Renal cortical epithelial cell (primary cell): ENCODE results near the gene RASA3. TPM values are rescaled to one million over a fixed set of nuclear protein-coding genes. Genes with fewer than 3 reads are reported as not detected.
"Not testable (repeated sequence)": the region's sequence is repeated elsewhere in the genome, so short reads cannot be mapped to it uniquely, and the experiment has no call there.

Experiments
- DNase-seq: peaks from one replicate; pipeline ENCODE4 v3.0.0-alpha.2; 2011; ENCODE audit warnings: low read depth
- total RNA-seq: library from RNA; depleted of rRNA; stranded (reverse); fragments of >200 nt; gene quantifications from 2 replicates; pipeline ENCODE4 v1.2.3, GENCODE V29; 2014

The RASA3 gene
- total RNA-seq, 1 donor from 2014 or later, result 10.9 TPM

DNA sequence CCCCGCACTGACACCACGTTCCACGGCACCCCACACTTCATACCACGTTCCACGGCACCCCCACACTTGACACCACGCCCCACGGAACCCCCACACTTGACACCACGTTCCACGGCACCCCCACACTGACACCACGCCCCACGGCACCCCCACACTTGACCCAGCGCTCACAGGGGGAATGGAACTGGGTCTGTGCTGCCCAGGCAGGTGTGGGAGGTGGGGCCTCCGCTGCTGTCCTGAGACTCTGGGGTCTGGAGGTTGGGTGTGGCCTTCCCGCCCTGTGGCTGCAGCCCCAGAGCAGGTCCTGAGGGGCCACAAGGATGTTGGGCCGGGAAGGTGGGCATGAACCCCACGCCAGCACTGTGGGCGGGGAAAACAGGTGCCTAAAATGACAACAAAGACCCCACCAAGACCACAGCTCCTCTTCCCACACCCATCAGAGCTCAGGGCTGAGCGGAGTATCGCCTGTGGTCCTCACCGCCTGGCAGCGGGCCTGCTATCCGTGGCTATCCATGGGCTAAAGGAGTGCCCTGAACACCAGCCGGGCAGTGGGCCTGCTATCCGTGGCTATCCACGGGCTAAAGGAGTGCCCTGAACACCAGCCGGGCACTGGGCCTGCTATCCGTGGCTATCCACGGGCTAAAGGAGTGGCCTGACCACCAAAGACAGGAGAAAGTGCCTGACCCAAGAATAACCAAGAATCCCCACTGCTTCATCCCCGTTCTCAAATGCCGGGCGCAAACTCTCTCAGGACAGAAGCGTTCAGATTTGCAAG, 98.7 kb downstream of the RASA3 start:
- no peak for DNase-seq

DNA sequence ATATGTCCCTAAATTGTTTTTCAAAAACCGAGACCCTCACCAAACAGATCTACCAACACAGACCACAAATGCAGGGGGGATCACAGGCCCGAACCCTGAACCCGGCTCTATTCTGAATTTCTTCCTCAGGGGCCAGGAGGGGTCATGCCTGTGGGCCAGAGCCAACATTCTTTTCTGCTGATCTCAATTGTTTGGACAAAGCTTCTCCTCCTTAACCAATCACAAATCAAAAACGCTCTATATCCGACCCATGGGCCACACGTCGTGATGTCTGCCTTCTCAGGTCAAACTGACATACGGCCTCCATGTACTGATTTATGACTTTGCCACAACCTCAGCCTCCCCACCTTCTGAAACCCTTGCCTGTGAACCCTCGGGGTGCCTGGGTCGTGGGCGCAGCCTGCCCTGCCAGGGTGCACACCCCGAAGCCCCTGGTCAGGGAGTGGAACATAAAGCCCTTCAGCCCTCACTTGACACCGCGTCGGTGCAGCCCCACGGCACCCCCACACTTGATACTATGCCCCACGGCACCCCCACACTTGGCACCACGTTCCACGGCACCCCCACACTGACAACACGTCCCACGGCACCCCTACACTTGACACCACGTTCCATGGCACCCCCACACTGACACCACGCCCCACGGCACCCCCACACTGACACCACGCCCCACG, 100.2 kb downstream of the RASA3 start:
- DNase-seq, result peak; percentile 69

DNA sequence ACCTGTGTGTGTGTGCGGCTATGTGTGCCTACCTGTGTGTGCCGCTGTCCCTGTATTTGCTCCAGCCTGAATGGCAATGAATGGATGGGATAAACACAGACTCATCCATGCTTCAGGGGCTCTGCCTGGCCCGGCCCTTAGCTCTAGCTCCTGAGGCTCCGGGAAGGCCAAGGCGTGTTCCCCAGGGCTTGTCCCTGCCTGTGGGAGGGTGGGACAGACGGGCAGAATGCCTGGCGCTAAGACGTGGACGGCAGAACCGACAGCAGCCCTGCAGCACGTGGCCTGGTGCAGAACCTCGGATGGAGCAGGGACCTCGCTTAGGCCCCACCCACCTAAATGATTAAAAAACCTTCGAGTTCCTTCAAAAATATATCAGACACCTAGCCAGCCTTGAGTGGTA, 100.8 kb downstream of the RASA3 start:
- no peak for DNase-seq

DNA sequence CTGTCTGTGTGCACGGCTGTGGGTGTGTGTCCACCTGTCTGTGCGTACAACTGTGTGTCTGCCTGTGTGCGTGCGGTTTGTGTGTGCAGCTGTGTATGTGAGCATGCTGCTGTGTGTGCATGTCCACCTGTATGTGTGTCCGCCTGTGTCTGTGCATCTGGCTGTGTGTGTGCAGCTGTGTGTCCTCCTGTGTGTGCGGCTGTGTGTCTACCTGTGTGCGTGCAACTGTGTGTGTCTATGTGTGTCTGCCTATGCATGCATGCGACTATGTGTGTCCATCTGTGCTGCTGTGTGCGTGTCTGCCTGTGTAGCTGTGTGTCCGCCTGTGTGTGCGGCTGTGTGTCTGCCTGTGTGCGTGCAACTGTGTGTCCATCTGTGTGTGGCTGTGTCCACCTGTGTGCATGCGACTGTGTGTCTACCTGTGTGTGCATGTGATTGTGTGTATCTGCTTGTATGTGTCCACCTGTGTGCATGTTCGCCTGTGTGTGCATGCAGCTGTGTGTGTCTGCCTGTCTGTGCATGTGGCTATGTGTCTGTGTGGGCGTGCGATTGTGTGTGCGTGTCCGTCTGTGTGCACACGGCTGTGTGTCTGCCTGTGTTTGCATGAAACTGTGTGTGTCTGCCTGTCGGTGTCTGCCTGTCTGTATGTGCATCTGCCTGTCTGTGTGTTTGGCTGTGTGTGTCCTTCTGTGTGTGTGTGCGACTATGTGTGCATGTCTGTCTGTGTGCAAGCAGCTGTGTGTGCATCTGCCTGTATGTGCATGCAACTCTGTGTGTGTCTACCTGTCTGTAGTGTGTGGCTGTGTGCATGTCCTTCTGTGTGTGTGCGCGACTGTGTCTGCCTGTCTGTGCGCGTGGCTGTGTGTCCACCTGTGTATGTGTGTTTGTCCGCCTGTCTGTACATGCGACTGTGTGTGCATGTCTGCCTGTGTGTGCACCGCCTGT, 101.5 kb downstream of the RASA3 start:
- no peak for DNase-seq

DNA sequence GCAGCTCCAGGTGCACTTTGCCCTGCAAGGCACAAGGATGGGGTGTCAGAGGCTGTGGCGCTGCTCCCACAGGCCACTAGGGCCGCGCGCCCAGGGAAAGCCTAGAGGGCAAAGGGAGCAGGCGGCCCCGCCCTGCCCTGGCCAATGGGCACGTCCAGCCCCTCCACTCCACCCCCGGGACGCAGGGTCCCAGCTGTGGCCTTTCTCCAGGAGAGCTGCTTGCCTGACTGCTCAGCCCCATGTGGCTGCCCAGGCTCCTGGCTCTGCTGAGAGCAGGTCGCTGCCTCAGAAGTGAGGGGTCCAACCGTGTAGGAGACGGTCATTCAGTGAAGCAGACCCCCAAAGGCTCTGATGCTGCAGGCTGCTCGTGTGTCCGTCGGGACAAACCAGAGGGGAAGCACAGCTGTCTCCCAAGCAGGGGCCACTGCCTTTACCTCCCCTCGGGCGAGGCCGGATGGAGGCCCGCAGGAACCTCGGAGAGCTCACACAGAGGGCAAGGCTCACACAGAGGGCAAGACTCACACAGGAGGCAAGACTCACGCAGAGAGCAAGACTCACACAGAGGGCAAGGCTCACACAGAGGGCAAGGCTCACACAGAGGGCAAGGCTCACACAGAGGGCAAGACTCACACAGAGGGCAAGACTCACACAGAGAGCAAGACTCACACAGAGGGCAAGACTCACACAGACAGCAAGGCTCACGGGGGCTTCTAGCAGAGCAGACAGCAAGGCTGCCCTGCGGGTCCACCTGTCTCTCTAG, 102.4 kb downstream of the RASA3 start:
- DNase-seq, result no peak

- DNase-seq, result no peak
Observed at GRCh38 chr13:114027826-114028225, 104.6 kb downstream of the RASA3 start.

GRCh38 chr13:114027046-114027715, 105.2 kb downstream of the RASA3 start:
- no peak for DNase-seq

- no peak for DNase-seq
Observed at GRCh38 chr13:114026481-114026880, 105.9 kb downstream of the RASA3 start.

GRCh38 chr13:114025714-114026431, 106.5 kb downstream of the RASA3 start:
- no peak for DNase-seq

DNA sequence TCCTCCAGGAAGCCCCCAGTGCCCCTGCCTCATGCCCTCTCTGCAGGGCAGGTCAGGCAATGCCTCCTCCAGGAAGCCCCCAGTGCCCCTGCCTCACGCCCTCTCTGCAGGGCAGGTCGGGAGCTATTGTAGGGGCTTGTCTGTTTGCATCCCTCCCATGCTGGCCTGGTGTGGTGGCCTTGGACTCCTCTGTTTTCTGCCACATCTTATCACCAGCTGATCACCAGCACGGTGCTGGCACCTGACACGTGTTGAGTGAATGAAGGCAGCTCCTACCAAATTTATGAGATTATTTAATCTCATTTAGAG, 107.1 kb downstream of the RASA3 start:
- no peak for DNase-seq

DNA sequence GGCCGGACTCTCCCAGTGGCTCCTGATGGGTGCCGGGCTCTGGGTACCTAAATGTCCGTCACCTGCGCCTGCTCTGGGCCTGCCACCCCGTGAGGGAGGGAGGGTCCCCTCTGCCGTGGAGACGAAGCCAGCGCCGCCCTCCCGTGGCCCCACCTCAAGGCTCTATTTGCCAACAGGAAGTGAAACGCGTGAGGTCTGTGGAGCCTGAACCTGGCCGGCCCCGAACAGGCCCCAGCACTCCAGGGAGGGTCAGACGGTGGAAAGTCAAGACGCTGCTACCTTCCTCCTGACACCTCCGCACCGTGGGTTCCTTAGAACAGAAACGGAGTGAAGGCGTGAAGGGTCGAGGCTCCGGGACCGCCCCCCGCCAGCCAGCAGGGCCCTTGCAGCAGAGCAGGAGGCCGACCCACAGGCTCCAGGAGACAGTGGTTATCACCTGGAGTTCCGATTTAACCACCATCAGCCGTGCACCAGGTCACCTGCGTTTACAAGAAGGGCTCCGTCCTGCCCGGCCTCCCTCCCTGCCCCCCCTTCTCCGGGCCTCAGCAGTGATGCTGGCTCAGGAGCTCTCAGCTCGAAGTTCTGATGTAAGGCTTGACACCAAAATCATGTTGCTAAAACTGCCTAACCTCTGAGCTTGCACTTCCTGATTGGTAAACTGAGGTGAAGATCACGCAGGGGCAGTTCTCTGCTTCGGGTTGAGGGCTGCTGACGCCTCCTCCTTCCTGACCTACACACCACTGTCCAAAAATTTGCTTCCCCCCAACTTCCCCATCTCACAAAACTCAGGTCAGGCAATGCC, 107.6 kb downstream of the RASA3 start:
- no peak for DNase-seq

- DNase-seq, result no peak
Observed at GRCh38 chr13:114023716-114024602, 108.5 kb downstream of the RASA3 start.

DNA sequence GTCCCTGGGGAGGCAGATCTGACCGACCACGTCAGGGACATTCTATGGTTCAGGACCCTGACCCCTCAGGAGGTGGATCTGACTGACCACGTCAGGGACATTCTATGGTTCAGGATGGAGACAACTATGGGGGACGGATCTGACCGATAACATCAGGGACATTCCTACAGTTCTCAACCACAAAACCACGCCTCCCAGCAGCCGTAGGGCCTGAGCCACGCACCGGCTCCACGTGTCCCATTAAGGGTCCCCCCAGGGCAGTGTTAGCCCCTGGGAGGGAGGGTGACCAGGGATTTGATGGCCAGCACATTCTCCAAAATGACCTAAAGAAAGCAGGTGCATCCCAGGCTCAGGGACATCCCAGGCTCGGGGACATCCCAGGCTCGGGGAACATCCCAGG, 109.5 kb downstream of the RASA3 start:
- DNase-seq, result no peak

DNA sequence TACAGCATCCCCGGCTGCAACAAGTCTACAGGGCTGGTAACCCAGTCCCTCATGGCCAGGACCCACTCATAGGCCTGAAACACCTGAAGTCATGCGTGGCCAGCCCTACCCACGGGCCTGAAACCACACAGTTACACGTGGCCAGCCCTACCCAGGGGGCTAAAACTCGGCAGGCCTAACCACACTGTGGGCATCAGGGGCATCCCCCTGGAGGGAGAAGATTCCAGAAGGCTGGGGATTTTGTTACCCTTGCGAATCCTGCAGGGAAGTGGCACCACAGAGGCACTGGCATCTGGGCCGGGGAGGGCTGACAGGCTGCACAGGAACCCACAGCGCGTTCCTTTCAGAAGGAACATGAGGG, 110.1 kb downstream of the RASA3 start:
- no peak for DNase-seq

DNA sequence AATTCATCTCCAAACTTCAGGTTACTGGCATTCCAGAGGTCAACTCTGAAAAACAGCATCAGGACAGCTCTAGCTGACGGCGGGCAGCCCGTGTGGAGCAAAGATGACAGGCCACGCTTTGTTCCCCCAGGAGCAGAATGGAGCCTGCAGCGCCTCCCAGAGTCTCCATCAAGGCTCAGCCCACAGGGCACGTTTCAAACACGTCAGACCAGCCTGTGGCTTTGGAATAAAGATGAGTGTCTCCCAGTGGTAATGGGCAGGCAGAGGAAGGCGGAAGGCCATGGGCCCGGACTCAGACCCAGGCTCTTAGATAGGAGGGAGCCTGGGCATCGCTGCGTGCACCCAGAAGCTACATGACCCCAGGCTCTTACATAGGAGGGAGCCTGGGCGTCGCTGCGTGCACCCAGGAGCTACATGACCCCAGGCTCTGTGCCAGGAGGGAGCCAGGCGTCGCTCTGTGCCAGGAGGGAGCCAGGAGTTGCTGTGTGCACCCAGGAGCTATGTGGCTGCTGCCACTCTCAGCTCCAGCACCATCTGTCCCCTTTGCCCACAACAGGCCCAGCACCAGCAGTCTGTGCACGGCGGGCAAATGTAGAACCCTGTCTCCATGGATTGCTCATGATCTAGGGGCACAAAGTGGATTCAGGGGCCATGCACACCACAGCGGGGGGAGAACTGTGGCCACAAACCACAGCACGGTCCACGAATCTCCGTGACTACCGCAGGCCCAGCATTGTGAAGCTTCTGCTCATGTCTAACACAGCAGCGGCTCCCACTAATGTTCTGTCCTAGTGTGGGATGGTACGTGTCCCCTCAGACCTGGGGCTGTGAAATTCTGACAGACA, 110.7 kb downstream of the RASA3 start:
- no peak for DNase-seq

DNA sequence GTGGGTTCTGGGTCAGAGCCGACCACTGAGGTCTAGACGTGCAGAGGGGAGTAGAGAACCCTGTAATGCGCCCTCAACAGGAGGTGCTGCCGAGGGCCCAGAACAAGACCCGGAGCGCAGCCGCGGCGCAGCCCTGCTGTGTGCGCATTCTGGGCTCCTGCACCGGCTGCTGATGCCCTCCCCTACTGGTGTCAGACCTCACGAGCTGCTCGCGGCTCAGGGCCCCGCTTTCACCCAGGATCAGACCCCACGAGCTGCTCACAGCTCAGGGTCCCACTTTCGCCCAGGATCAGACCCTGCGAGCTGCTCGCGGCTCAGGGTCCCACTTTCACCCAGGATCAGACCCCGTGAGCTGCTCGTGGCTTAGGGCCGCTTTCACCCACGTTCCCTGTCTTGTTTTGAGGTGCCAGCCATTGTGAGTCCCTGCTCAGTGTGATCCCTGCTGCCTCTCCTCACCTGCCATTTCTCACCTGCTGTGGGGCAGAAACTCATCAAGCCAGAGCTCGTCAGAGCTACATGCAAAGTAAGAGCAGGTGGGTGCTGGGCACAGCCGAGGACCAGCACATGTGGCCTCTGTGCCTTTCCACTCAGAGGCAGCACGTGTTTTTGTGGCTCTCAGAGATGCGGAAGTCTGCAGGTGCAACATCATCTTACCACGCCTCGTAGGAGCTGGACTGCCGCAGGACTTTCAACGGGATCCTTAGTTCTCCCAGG, 111.5 kb downstream of the RASA3 start:
- DNase-seq, result no peak

GRCh38 chr13:114020134-114020533, 112.3 kb downstream of the RASA3 start:
- not testable (repeated sequence) for DNase-seq
